Left lung (tissue), 10 donors: Measurements from ENCODE around the gene VSIR. TPM values are rescaled to one million over a fixed set of nuclear protein-coding genes. Genes with fewer than 3 reads are reported as not detected.

ENCODE experiments used
- ATAC-seq: fragments of 200-7000 bp; cut with Tn5 transposase; one replicate; pipeline ENCODE4 v1.9.1; 2020; ENCODE audit warnings: moderate library complexity
- DNase-seq, 4 donors: peaks; one replicate each; pipeline ENCODE4 v3.0.0-alpha.2; 2013 to 2020
- H3K27ac ChIP-seq, 2 donors: fragments of 200-600 bp; sonication (generic) in 1 of 2; one replicate each; pipeline versions ENCODE4 v1.5.0 to v1.8.0; 2020 to 2021
- H3K27me3 ChIP-seq, 2 donors: fragments of 200-600 bp; sonication (generic) in 1 of 2; one replicate each; pipeline versions ENCODE4 v1.5.0 to v1.8.0; 2020 to 2021
- H3K36me3 ChIP-seq, 2 donors: fragments of 200-600 bp; sonication (generic) in 1 of 2; one replicate each; pipeline versions ENCODE4 v1.5.0 to v1.8.0; 2020 to 2021
- H3K4me1 ChIP-seq, 2 donors: fragments of 200-600 bp; one replicate each; pipeline ENCODE4 v1.8.0; 2021
- H3K4me3 ChIP-seq, 2 donors: fragments of 200-600 bp; sonication (generic) in 1 of 2; one replicate each; pipeline versions ENCODE4 v1.5.0 to v1.8.0; 2020 to 2021; ENCODE audit warnings: mild to moderate bottlenecking in 1 of 2
- H3K9me3 ChIP-seq, 2 donors: fragments of 200-600 bp; sonication (generic) in 1 of 2; one replicate each; pipeline versions ENCODE4 v1.5.0 to v1.8.0; 2020 to 2021
- intact Hi-C, 2 donors: fragments of 100-400 bp; cut with DNase I; formaldehyde crosslinking; loops; one replicate each; pipeline versions ENCODE4 v1.11.2 to v1.14.2; 2022
- polyA plus RNA-seq, 6 donors: library from polyadenylated mRNA; unstranded; fragments of 120-200 nt; gene quantifications; one replicate each; pipeline ENCODE4 v1.2.1, GENCODE V29; 2013; ENCODE audit not compliant: insufficient read length in 6 of 6
- total RNA-seq, 2 donors: library from RNA; stranded (reverse); fragmentation: NEBNext Ultra II Directional; extraction: Animal tissue kit (Norgen Biotek cat#: 25700); gene quantifications; one replicate each; pipeline ENCODE4 v1.2.1, GENCODE V29; 2021
- TF ChIP-seq, protein P1 (sequence below), 2 donors: fragments of 200-600 bp; sonication (generic) in 1 of 2; IDR thresholded peaks; one replicate each; pipeline versions ENCODE4 v1.5.0 to v1.8.0; 2021; ENCODE audit warnings: antibody characterized with exemption in 2 of 2
- donor health status: DM: no; HTN: yes; CAD: no.
- donor health status: DM: no; HTN: no; CAD: no.

The VSIR gene
- total and polyA plus RNA-seq, 8 donors = 29.9 to 133 (median 37.2) TPM

DNA sequence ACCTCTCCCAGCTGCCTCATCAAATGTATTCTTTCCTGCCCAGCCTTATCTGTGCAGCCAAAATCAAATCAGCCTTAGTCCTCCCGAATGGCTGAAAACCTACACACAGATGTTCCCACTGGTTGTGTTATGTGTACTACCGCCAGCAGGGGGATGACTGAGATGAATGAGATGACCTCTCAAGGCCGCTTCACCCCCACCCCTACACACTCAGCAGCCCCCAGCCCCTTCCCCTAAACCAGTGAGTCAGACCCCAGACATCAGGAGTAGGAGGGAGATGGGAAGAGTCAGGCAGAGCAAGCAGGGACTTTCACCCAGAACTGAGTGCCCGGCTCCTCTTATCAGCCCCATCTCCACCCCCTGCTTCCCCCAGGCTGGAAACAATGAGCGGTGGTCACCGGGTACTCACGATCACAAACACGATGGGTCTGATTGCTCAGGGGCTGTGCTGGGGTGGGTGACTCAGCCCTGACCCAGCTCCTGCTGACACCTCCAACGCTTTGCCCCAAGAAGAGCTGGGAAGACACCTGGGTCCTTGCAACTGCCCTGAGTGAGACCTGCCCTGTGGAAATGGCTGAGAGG is 47.2 kb downstream of the VSIR start:
- no peak overlapping the region for H3K4me3 ChIP-seq
- H3K27ac ChIP-seq = peak overlapping the region in 1 of 2 donors; percentile 95
- DNase-seq = no peak
- no peaks in the 10 kb centered on the region for H3K27me3 ChIP-seq
- H3K4me1 ChIP-seq = peaks cover 20 to 62% of the 10 kb centered on the region in 2 donors
- intact Hi-C loops = no loop called here
- H3K9me3 ChIP-seq = no peaks in the 10 kb centered on the region
- TF ChIP-seq, protein P1, sequence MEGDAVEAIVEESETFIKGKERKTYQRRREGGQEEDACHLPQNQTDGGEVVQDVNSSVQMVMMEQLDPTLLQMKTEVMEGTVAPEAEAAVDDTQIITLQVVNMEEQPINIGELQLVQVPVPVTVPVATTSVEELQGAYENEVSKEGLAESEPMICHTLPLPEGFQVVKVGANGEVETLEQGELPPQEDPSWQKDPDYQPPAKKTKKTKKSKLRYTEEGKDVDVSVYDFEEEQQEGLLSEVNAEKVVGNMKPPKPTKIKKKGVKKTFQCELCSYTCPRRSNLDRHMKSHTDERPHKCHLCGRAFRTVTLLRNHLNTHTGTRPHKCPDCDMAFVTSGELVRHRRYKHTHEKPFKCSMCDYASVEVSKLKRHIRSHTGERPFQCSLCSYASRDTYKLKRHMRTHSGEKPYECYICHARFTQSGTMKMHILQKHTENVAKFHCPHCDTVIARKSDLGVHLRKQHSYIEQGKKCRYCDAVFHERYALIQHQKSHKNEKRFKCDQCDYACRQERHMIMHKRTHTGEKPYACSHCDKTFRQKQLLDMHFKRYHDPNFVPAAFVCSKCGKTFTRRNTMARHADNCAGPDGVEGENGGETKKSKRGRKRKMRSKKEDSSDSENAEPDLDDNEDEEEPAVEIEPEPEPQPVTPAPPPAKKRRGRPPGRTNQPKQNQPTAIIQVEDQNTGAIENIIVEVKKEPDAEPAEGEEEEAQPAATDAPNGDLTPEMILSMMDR (IDR thresholded peaks at IDR 0.05) = peak in 1 of 2 donors; percentile 62
- no peaks in the 10 kb centered on the region for H3K36me3 ChIP-seq
- ATAC-seq = no peak

DNA sequence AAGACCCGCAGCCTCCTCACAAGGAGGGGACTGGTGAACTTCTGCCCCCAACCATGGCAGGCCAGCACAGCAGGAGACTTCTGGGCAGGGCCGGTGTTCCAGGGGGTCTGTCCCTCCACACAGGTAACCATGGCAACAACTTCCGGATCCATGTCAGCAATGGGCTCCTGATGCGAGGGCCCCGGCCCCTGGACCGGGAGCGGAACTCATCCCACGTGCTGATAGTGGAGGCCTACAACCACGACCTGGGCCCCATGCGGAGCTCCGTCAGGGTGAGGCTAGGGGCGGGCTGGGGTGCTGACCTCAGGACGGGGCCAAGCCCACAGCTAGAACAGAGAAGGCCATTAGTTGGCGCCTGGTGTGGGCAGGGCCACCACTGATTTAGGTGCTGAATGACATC is 48.1 kb downstream of the VSIR start:
- H3K4me3 ChIP-seq = no peak overlapping the region
- ATAC-seq (no peak), DNase-seq (no peak)
- TF ChIP-seq, protein P1 (IDR thresholded peaks at IDR 0.05) = no peak
- H3K36me3 ChIP-seq = no peaks in the 10 kb centered on the region
- no peaks in the 10 kb centered on the region for H3K27me3 ChIP-seq
- H3K9me3 ChIP-seq = no peaks in the 10 kb centered on the region
- intact Hi-C loops = no loop called here
- peak overlapping the region in 1 of 2 donors; percentile 95 for H3K27ac ChIP-seq
- H3K4me1 ChIP-seq = peaks cover 20 to 54% of the 10 kb centered on the region in 2 donors

DNA sequence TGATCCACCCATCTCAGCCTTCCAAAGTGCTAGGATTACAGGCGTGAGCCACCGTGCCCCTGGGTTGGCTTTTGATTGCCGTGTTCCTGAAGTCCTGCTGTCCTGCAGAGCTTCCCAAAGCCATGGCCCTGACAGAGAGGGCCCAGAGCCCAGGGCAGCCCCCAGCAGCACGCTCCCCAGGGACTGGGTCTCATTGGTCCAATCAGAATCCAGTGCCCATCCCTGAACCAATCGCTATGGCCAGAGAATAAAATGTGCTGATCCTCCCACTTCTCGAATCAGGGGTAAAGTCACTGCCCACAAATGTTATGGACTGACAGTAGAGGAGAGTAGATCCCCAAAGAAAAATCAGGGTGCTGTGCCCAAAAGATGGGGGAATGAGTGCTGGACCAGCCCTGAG is 48.8 kb downstream of the VSIR start:
- TF ChIP-seq, protein P1 (IDR thresholded peaks at IDR 0.05) = no peak
- intact Hi-C loops = no loop called here
- peaks cover 20 to 47% of the 10 kb centered on the region in 2 donors for H3K4me1 ChIP-seq
- DNase-seq (no peak), ATAC-seq (no peak)
- H3K36me3 ChIP-seq = no peaks in the 10 kb centered on the region
- no peaks in the 10 kb centered on the region for H3K9me3 ChIP-seq
- no peaks in the 10 kb centered on the region for H3K27me3 ChIP-seq
- H3K4me3 ChIP-seq = no peak overlapping the region
- no peak overlapping the region for H3K27ac ChIP-seq

DNA sequence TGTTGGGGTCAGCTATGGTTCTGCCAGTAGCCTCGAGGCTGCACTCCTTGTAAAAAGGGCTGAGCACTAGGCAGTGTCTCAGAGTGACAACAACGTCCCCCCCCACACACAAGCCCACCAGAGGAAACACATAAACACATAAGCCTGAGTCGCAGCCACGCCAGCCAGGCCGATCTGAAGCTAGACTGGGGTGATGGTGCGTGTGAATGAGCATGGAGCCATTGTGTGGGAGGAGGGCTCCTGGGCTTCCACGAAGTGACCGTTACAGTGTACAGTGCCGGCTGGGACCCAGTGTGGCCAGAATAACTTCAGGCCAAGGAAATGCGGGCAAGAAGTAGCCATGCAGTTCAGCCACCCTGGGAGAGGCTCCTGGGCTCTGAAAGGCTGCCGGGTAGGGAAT is 50.0 kb downstream of the VSIR start:
- DNase-seq (no peak), ATAC-seq (no peak)
- H3K9me3 ChIP-seq = no peaks in the 10 kb centered on the region
- H3K36me3 ChIP-seq = no peaks in the 10 kb centered on the region
- no peaks in the 10 kb centered on the region for H3K27me3 ChIP-seq
- H3K27ac ChIP-seq = no peak overlapping the region
- peaks cover 18 to 34% of the 10 kb centered on the region in 2 donors for H3K4me1 ChIP-seq
- TF ChIP-seq, protein P1 (IDR thresholded peaks at IDR 0.05) = no peak
- H3K4me3 ChIP-seq = no peak overlapping the region
- intact Hi-C loops = no loop called here

DNA sequence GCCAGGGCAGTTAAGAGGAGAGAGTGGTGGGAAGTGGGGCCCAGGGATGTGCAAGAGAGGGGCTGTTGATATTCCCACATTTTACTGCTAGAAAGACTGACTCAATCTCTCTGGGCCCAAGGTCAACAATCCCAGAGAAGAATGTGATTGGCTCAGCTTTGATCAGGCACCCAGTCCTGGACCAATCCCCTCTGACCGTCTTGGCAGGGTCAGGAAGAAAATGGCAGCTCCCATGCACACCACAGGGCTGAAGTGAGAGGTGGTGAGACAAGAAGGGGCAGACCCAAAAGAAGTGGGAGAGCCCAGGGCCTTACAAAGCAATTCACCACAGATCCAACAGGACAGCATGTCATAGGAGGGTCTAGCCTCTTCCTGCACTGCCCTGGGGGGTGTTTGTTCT is 50.5 kb downstream of the VSIR start:
- no peak for DNase-seq
- Histone ChIP-seq H3K27me3 (no peaks in the 10 kb centered on the region), H3K27ac (no peak overlapping the region), H3K4me1 (peaks cover 15 to 30% of the 10 kb centered on the region in 2 donors), H3K4me3 (no peak overlapping the region), H3K9me3 (no peaks in the 10 kb centered on the region), H3K36me3 (no peaks in the 10 kb centered on the region)
- no peak for ATAC-seq
- intact Hi-C loops = no loop called here
- TF ChIP-seq, protein P1 (IDR thresholded peaks at IDR 0.05) = no peak
